Skeletal muscle tissue (tissue), 4 donors: ENCODE results near the gene COL11A2. TPM values are rescaled to one million over a fixed set of nuclear protein-coding genes. Genes with fewer than 3 reads are reported as not detected.
A peak's percentile ranks its signal among the peaks of the same experiment; 100 is the strongest.

Experiments
- H3K27ac ChIP-seq: one replicate; pipeline ENCODE4 v1.7.0; 2013; ENCODE audit warnings: mild to moderate bottlenecking, low read depth, low read length, inconsistent platforms
- H3K27me3 ChIP-seq, 3 donors: one replicate each; pipeline ENCODE4 v1.7.0; 2013; ENCODE audit warnings: low read length in 3 of 3; ENCODE audit not compliant: control insufficient read depth in 3 of 3, insufficient read depth in 3 of 3
- H3K36me3 ChIP-seq, 3 donors: one replicate each; pipeline ENCODE4 v1.7.0; 2013; ENCODE audit warnings: low read length in 3 of 3; ENCODE audit not compliant: control insufficient read depth in 3 of 3, insufficient read depth in 3 of 3
- H3K4me1 ChIP-seq, 3 donors: one replicate each; pipeline ENCODE4 v1.7.0; 2013; ENCODE audit warnings: low read length in 3 of 3, mild to moderate bottlenecking in 3 of 3; ENCODE audit not compliant: control insufficient read depth in 3 of 3, insufficient read depth in 3 of 3
- H3K4me3 ChIP-seq, 3 donors: one replicate each; pipeline ENCODE4 v1.7.0; 2013; ENCODE audit warnings: low read length in 3 of 3
- H3K9ac ChIP-seq, 3 donors: one replicate each; pipeline ENCODE4 v1.7.0; 2013; ENCODE audit warnings: low read length in 3 of 3, mild to moderate bottlenecking in 3 of 3, moderate library complexity in 2 of 3, low read depth in 1 of 3
- H3K9me3 ChIP-seq, 3 donors: one replicate each; pipeline ENCODE4 v1.7.0; 2013; ENCODE audit warnings: low read length in 3 of 3; ENCODE audit not compliant: control insufficient read depth in 3 of 3
- total RNA-seq: library from RNA; depleted of rRNA; stranded (reverse); fragments of >200 nt; gene quantifications from one replicate; pipeline ENCODE4 v1.2.3, GENCODE V29; 2014
- donor health status: Osteomylitis.

Gene COL11A2
- total RNA-seq, 1 donor from 2014 or later = 28.7 TPM

DNA sequence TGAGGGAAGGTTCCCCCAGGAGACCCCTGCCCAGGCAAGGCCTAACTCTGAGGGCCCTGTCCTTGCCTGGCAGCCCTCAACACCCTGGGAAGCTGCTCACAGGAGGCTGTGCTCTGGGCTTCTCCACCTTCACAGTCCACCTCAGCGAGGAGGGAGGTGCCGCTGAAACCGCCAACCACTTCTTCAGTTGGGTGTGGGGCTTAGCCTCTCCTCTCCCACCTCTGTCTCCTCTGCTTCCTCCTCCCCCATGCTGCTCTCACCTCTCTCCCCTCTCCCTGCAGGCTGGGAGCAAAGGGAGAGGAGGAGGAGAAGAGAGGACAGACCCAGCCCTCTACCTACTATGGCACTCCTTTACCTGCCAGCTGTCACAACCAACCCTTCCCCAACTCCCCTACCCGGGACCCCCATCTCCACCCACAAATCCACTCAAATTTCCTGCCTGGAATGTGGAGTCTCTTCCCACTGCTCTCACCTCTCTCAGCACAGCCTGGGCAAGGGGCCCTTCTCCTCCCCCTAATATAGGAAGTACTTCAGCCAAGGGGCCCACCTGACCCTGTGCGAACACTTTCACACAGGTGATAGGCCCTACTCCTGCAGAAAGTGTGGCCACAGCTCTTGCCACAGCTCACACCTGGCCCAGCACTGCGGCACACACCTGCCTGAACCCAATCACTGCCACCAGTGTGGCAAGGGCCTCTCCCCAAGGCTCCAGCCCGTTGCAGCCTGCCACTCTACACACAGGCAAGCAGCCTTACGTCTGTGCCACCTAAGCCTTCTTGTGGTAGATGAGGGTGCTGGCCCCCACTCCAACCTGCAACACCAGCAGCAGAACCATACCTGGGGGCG is 23.2 kb upstream of the COL11A2 start:
- Histone ChIP-seq H3K27me3 (peaks cover 0 to 12% (median 4%) of the 10 kb centered on the region in 3 donors), H3K4me1 (peaks cover 15% of the 10 kb centered on the region in 3 donors), H3K36me3 (peaks cover 5 to 11% (median 9%) of the 10 kb centered on the region in 3 donors), H3K27ac (no peak overlapping the region), H3K9me3 (no peaks in the 10 kb centered on the region), H3K9ac (peak overlapping the region in 1 of 3 donors; percentile 33), H3K4me3 (no peak overlapping the region)

DNA sequence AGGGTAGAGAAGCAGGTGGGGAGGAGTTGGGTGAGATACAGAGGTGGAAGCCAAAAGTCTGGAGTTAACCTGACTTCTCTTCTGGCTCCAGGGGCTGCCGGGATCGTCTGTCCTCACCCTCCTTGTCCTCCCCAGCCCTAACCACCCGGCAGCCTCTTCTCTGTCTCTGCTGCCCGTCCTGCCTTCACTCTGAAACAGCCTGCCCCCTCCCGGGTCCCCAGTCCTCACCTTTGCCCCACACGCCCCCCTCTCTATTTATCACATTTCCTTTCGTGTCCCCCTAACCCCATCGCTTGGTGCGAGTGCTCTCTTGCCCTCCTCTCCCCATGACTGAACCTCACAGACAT is 21.7 kb upstream of the COL11A2 start:
- Histone ChIP-seq H3K27me3 (peaks cover 0 to 12% (median 0%) of the 10 kb centered on the region in 3 donors), H3K4me3 (peak overlapping the region; percentile 65 to 75 (median 66)), H3K9ac (peak overlapping the region in 2 of 3 donors; percentile 54 to 79), H3K27ac (no peak overlapping the region), H3K9me3 (no peaks in the 10 kb centered on the region), H3K36me3 (peaks cover 16 to 24% (median 20%) of the 10 kb centered on the region in 3 donors), H3K4me1 (peaks cover 15 to 18% (median 15%) of the 10 kb centered on the region in 3 donors)

DNA sequence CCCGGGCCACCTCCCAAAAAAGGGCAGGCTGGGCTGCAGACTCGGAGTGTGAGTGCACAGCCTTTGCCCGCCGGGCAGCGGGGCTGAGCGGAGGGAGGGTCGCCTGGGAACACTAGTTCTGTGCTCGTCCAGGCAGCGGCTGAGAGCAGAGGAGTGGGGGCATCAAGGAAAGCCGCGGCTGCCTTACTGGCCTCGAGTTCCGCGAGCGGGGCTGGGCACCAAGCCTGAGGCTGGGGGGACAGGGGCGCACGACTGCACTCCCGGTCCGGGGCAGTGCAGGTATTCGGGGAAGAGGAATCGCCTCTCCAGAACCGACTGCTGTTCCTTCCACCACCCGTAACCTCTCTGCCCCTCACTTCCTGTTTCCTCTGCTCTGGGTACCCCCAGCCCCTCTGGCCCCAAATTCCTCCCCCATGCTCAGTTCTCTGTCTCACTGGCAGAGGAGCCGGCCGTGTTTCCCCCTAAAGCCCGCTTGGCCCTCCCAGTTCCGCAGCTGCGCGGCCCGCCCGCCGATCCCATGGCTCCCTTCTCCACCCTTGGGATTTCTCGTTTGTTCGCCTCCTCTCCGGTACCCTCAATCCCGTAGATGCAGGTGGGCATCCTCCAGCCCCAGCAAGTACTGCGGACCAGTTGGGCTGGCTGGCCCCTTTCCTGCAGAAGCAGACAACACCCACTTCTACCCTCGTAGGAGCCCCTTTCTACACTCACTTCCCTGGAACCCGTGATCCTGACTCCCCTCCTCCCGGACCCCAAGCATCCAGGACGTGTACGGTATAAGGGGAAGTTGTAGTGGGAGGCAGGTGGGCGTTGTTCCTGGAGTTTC is 21.1 kb upstream of the COL11A2 start:
- no peaks in the 10 kb centered on the region for H3K9me3 ChIP-seq
- H3K4me3 ChIP-seq = peak overlapping the region; percentile 65 to 75 (median 66)
- H3K27ac ChIP-seq = no peak overlapping the region
- peaks cover 0 to 12% (median 0%) of the 10 kb centered on the region in 3 donors for H3K27me3 ChIP-seq
- peak overlapping the region; percentile 54 to 79 (median 64) for H3K9ac ChIP-seq
- peaks cover 16 to 24% (median 20%) of the 10 kb centered on the region in 3 donors for H3K36me3 ChIP-seq
- H3K4me1 ChIP-seq = peaks cover 15 to 21% (median 18%) of the 10 kb centered on the region in 3 donors

DNA sequence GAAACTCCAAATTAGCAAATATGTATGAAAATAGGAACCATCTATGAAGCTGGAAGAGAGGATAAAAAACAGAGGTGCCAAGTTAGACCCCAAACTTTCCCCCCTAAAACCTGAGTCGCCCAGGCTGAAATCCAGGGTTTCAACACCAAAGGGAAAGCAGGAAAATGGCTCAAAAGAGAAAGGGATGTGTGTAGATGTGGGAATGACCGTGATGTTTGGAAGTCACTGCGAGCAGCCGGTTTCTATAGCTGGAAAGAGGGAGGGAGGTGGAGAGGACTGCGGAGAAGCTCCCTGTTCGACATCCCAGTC is 20.5 kb upstream of the COL11A2 start:
- Histone ChIP-seq H3K9me3 (no peaks in the 10 kb centered on the region), H3K4me1 (peaks cover 15 to 23% (median 18%) of the 10 kb centered on the region in 3 donors), H3K9ac (peak overlapping the region; percentile 53 to 79 (median 64)), H3K4me3 (peak overlapping the region; percentile 65 to 75 (median 66)), H3K27ac (no peak overlapping the region), H3K27me3 (peaks cover 0 to 12% (median 0%) of the 10 kb centered on the region in 3 donors), H3K36me3 (peaks cover 16 to 24% (median 20%) of the 10 kb centered on the region in 3 donors)

DNA sequence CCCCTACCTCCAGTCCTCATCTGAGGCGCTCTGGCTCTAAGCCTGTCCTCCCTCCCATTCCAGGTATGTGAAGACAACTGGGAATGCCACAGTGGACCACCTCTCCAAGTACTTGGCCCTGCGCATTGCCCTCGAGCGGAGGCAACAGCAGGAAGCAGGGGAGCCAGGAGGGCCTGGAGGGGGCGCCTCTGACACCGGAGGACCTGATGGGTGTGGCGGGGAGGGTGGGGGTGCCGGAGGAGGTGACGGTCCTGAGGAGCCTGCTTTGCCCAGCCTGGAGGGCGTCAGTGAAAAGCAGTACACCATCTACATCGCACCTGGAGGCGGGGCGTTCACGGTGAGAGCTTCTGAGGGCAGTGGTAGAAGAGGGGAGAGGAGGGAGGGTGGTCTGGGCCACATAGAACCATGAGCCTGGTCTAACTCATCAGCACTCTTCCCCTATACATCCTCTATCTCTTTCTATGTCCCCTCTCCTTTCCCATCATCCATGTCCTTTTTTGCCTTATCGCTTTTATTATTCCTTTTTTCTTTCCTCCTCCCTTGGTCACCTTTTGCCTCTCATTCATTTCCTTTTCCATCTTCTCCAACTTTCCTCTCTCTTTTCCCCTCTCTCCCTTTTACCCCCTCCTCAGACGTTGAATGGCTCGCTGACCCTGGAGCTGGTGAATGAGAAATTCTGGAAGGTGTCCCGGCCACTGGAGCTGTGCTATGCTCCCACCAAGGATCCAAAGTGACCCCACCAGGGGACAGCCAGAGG is 19.6 kb upstream of the COL11A2 start:
- peaks cover 16 to 24% (median 20%) of the 10 kb centered on the region in 3 donors for H3K36me3 ChIP-seq
- H3K4me1 ChIP-seq = peaks cover 15 to 29% (median 21%) of the 10 kb centered on the region in 3 donors
- peaks cover 0 to 12% (median 0%) of the 10 kb centered on the region in 3 donors for H3K27me3 ChIP-seq
- no peak overlapping the region for H3K27ac ChIP-seq
- H3K9ac ChIP-seq = no peak overlapping the region
- no peaks in the 10 kb centered on the region for H3K9me3 ChIP-seq
- H3K4me3 ChIP-seq = no peak overlapping the region

DNA sequence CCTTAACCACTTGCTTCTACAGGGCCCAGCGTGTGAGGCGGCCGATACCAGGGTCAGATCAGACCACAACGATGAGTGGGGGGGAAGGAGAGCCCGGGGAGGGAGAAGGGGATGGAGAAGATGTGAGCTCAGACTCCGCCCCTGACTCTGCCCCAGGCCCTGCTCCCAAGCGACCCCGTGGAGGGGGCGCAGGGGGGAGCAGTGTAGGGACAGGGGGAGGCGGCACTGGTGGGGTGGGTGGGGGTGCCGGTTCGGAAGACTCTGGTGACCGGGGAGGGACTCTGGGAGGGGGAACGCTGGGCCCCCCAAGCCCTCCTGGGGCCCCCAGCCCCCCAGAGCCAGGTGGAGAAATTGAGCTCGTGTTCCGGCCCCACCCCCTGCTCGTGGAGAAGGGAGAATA is 18.9 kb upstream of the COL11A2 start:
- Histone ChIP-seq H3K9me3 (no peaks in the 10 kb centered on the region), H3K4me1 (peaks cover 15 to 29% (median 21%) of the 10 kb centered on the region in 3 donors), H3K36me3 (peaks cover 16 to 24% (median 20%) of the 10 kb centered on the region in 3 donors), H3K4me3 (no peak overlapping the region), H3K27ac (no peak overlapping the region), H3K27me3 (peaks cover 0 to 12% (median 0%) of the 10 kb centered on the region in 3 donors), H3K9ac (no peak overlapping the region)

DNA sequence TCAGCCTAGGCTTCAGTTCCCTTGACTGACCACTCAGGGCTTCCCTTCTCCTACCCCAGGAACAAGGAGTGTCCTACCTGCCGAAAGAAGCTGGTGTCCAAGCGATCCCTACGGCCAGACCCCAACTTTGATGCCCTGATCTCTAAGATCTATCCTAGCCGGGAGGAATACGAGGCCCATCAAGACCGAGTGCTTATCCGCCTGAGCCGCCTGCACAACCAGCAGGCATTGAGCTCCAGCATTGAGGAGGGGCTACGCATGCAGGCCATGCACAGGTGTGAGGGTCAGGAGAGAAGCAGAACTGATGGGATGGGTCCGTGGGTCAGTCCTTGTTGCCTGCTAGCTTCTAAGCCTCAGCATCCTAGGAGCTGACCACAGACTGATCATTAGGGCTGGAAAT is 17.6 kb upstream of the COL11A2 start:
- no peak overlapping the region for H3K9ac ChIP-seq
- peaks cover 16 to 24% (median 20%) of the 10 kb centered on the region in 3 donors for H3K36me3 ChIP-seq
- peaks cover 22 to 38% (median 30%) of the 10 kb centered on the region in 3 donors for H3K4me1 ChIP-seq
- H3K9me3 ChIP-seq = no peaks in the 10 kb centered on the region
- peaks cover 0 to 12% (median 0%) of the 10 kb centered on the region in 3 donors for H3K27me3 ChIP-seq
- no peak overlapping the region for H3K4me3 ChIP-seq
- no peak overlapping the region for H3K27ac ChIP-seq

DNA sequence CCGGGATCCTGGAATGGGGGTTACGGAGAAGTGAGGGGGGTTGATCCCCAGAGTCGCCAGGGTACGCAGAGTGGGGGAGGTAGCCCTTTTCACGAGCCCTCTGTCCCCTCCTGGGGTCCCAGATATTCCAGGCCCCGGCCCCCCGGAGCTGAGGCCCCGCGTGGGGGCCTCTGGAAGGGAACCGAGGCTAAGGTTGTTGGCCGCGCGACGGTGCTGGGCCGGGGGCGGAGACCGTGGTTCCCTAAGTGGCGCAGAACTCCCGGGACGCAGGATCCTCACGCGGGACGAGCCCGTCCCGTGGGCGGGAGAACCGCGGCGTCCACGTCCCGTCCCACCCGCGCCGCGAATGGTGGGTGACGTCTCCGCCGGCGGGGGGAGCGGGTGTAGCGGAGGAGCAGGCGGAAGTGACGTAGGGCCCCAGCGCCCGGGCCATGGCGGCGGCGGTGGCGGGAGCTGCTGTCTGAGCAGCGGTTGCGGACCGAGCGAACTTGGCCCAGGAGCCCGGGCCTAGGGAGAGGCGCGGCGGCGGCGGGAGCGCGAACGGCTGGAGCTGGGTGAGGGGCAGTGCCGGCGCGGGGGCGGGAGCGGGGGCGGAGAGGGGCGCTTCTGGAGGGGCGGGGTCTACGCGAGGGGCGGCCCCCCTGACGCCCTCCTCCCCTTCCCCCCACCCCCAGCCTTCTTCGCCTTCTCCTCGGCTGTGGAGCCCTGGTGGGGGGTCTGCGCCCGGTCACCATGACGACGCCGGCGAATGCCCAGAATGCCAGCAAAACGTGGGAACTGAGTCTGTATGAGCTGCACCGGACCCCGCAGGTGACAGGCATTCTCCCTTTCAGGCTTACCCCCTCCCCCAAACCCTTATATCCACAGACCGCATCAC is 16.1 kb upstream of the COL11A2 start, which contains the start of gene RING1:
Gene RING1 (plus strand): TSS at position 410 of the 877 bp plus-strand sequence. CDS start 323 bp downstream, at position 733.
- Histone ChIP-seq H3K27me3 (peaks cover 0 to 3% (median 0%) of the 10 kb centered on the region in 3 donors), H3K36me3 (peaks cover 24 to 31% (median 27%) of the 10 kb centered on the region in 3 donors), H3K9me3 (no peaks in the 10 kb centered on the region), H3K4me1 (peaks cover 22 to 43% (median 31%) of the 10 kb centered on the region in 3 donors), H3K27ac (peak within 1 kb of the TSS; percentile 95), H3K4me3 (peak within 1 kb of the TSS; percentile 82 to 88 (median 88)), H3K9ac (peak within 1 kb of the TSS; percentile 96 to 100 (median 98))
